NB4 (cell line): ENCODE data around the gene IFNL4.

Experiments
- MAX ChIP-seq: IDR thresholded peaks from 2 replicates; pipeline ENCODE4 v1.6.1; 2011; ENCODE audit warnings: low read depth, low read length
- MYC ChIP-seq: IDR thresholded peaks from 2 replicates; pipeline ENCODE4 v1.6.1; 2011; ENCODE audit warnings: low read depth, low read length
- POLR2A ChIP-seq: IDR thresholded peaks from 2 replicates; pipeline ENCODE4 v1.6.1; 2011; ENCODE audit warnings: mild to moderate bottlenecking; ENCODE audit not compliant: insufficient read length; ENCODE audit errors: extremely low read depth
- TF ChIP-seq, protein P1 (sequence below): IDR thresholded peaks from one replicate; pipeline ENCODE4 v1.5.1; 2012; ENCODE audit warnings: low read depth, low read length

DNA sequence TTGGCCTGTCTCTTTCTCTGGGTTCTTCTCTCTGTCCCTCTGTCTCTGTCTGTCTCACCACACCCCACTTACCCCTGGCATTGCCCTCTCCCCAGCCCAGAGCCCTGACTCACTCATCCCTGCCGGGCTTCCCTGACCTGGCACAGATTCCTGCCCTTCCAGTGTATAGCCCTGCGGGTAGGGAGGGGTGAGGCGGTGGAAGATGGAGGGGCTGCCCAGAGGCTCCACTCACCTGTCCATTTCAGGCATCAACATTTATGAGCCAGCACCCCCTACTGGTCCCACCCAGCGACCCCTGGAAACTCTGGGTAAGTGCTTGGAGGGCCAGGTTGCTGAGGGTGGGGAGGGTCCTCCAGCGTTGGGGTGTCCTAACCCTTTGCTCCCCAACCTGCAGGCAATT lies 50.8 kb downstream of the IFNL4 start:
- TF ChIP-seq, protein P1, sequence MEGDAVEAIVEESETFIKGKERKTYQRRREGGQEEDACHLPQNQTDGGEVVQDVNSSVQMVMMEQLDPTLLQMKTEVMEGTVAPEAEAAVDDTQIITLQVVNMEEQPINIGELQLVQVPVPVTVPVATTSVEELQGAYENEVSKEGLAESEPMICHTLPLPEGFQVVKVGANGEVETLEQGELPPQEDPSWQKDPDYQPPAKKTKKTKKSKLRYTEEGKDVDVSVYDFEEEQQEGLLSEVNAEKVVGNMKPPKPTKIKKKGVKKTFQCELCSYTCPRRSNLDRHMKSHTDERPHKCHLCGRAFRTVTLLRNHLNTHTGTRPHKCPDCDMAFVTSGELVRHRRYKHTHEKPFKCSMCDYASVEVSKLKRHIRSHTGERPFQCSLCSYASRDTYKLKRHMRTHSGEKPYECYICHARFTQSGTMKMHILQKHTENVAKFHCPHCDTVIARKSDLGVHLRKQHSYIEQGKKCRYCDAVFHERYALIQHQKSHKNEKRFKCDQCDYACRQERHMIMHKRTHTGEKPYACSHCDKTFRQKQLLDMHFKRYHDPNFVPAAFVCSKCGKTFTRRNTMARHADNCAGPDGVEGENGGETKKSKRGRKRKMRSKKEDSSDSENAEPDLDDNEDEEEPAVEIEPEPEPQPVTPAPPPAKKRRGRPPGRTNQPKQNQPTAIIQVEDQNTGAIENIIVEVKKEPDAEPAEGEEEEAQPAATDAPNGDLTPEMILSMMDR: no peak
- TF ChIP-seq POLR2A (no peak), MYC (no peak), MAX (no peak)
